CD14-positive monocyte (primary cell): ENCODE results near the gene CASD1. TPM values are rescaled to one million over a fixed set of nuclear protein-coding genes. Genes with fewer than 3 reads are reported as not detected.

ENCODE experiments used
- DNase-seq, 3 donors: peaks; one replicate each; pipeline ENCODE4 v3.0.0-alpha.2; 2011 to 2022
- H2AFZ ChIP-seq: 2 replicates; pipeline ENCODE4 v1.6.0; 2012; ENCODE audit warnings: mild to moderate bottlenecking, low read depth, low read length, inconsistent platforms; ENCODE audit not compliant: insufficient read depth, poor library complexity, severe bottlenecking
- H3K27ac ChIP-seq, 2 donors: 1 replicate in 1 of 2; 2 replicates in 1 of 2; pipeline ENCODE4 v1.5.1; 2012 to 2013; ENCODE audit warnings: low read length in 2 of 2, control low read depth in 1 of 2, inconsistent platforms in 1 of 2, low read depth in 1 of 2, mild to moderate bottlenecking in 1 of 2
- H3K27me3 ChIP-seq, 2 donors: one replicate each; pipeline versions ENCODE4 v1.6.0 to v1.6.1; 2011 to 2013; ENCODE audit warnings: low read length in 2 of 2; ENCODE audit not compliant: control insufficient read depth in 2 of 2, insufficient read depth in 2 of 2
- H3K36me3 ChIP-seq, 2 donors: replicated peaks in 1 of 2; 1 replicate in 1 of 2; 2 replicates in 1 of 2; pipeline versions ENCODE4 v1.5.1 to v1.6.1; 2012 to 2013; ENCODE audit warnings: low read length in 2 of 2, control low read depth in 1 of 2, inconsistent platforms in 1 of 2, mild to moderate bottlenecking in 1 of 2; ENCODE audit not compliant: insufficient read depth in 2 of 2, control insufficient read depth in 1 of 2
- H3K4me1 ChIP-seq, 2 donors: 1 replicate in 1 of 2; 2 replicates in 1 of 2; pipeline versions ENCODE4 v1.5.1 to v1.6.1; 2012 to 2013; ENCODE audit warnings: low read length in 2 of 2, control low read depth in 1 of 2, inconsistent platforms in 1 of 2, mild to moderate bottlenecking in 1 of 2, moderate library complexity in 1 of 2; ENCODE audit not compliant: insufficient read depth in 2 of 2, control insufficient read depth in 1 of 2
- H3K4me2 ChIP-seq: replicated peaks from 2 replicates; pipeline ENCODE3; 2012; ENCODE audit warnings: low read length, moderate library complexity, mild to moderate bottlenecking; ENCODE audit not compliant: poor library complexity, severe bottlenecking; ENCODE audit errors: extremely low read depth
- H3K4me3 ChIP-seq, 3 experiments: fragments of 200-600 bp in 1 of 3; sonication (generic) in 1 of 3; replicated peaks in 1 of 3; 1 replicate in 2 of 3; 2 replicates in 1 of 3; pipeline ENCODE4 v1.5.1; 2011 to 2013; ENCODE audit warnings: low read length in 3 of 3, mild to moderate bottlenecking in 3 of 3, control low read depth in 2 of 3, low read depth in 2 of 3, inconsistent platforms in 1 of 3, moderate library complexity in 1 of 3
- H3K79me2 ChIP-seq: 2 replicates; pipeline ENCODE4 v1.6.0; 2012; ENCODE audit warnings: mild to moderate bottlenecking, control low read depth, inconsistent platforms, low read length, moderate library complexity; ENCODE audit not compliant: insufficient read depth
- H3K9ac ChIP-seq: 2 replicates; pipeline ENCODE4 v1.6.0; 2017; ENCODE audit warnings: low read length, mild to moderate bottlenecking; ENCODE audit not compliant: insufficient read depth, poor library complexity, severe bottlenecking
- H3K9me3 ChIP-seq, 2 donors: replicated peaks in 1 of 2; 1 replicate in 1 of 2; 2 replicates in 1 of 2; pipeline versions ENCODE4 v1.5.1 to v1.6.1; 2012 to 2013; ENCODE audit warnings: low read length in 2 of 2, control low read depth in 1 of 2; ENCODE audit not compliant: control insufficient read depth in 1 of 2, insufficient read depth in 1 of 2
- H4K20me1 ChIP-seq: 2 replicates; pipeline ENCODE4 v1.6.0; 2012; ENCODE audit warnings: mild to moderate bottlenecking, low read length, control low read depth, moderate library complexity; ENCODE audit not compliant: insufficient read depth
- H3K27ac Mint-ChIP-seq, 7 donors: one replicate each; pipeline ENCODE4 v1.8.0; 2020; ENCODE audit warnings: mild to moderate bottlenecking in 7 of 7, mixed read lengths in 7 of 7, moderate library complexity in 6 of 7, inconsistent platforms in 2 of 7
- H3K27me3 Mint-ChIP-seq, 3 donors: one replicate each; pipeline ENCODE4 v1.8.0; 2021 to 2022; ENCODE audit warnings: low read depth in 3 of 3, mild to moderate bottlenecking in 3 of 3, mixed read lengths in 3 of 3, moderate library complexity in 3 of 3, inconsistent platforms in 1 of 3
- H3K36me3 Mint-ChIP-seq, 2 donors: one replicate each; pipeline ENCODE4 v1.8.0; 2020; ENCODE audit warnings: mixed read lengths in 2 of 2, inconsistent platforms in 1 of 2, mild to moderate bottlenecking in 1 of 2
- H3K4me1 Mint-ChIP-seq: one replicate; pipeline ENCODE4 v1.8.0; 2020; ENCODE audit warnings: mild to moderate bottlenecking, mixed read lengths
- H3K4me3 Mint-ChIP-seq, 2 donors: one replicate each; pipeline ENCODE4 v1.8.0; 2020; ENCODE audit warnings: mild to moderate bottlenecking in 2 of 2, mixed read lengths in 2 of 2, moderate library complexity in 1 of 2
- H3K9me3 Mint-ChIP-seq, 7 donors: one replicate each; pipeline ENCODE4 v1.8.0; 2020 to 2022; ENCODE audit warnings: mixed read lengths in 7 of 7, mild to moderate bottlenecking in 6 of 7, moderate library complexity in 6 of 7, inconsistent platforms in 2 of 7
- CTCF ChIP-seq: fragments of 200-600 bp; IDR thresholded peaks from one replicate; pipeline ENCODE4 v1.8.0; 2022; ENCODE audit warnings: antibody characterized with exemption, mild to moderate bottlenecking
- WGBS: methylation state at CpG from one replicate; pipeline ENCODE4 v1.1.5; 2013; ENCODE audit warnings: missing lambda C conversion rate; ENCODE audit not compliant: insufficient coverage; 5-methylcytosine and 5-hydroxymethylcytosine counted together
- intact Hi-C, 2 donors: fragments of 100-400 bp; cut with micrococcal nuclease; formaldehyde crosslinking; loops; one replicate each; pipeline versions ENCODE4 v1.15.0 to v1.15.1; 2023
- polyA plus RNA-seq, 3 donors: library from polyadenylated mRNA; depleted of rRNA in 1 of 3; unstranded in 2 of 3; stranded (reverse) in 1 of 3; fragments of 300-500 nt in 2 of 3; fragments of >200 nt in 1 of 3; fragmentation: Illumina TruSeq in 2 of 3; gene quantifications; 1 replicate in 2 of 3; 2 replicates in 1 of 3; pipeline ENCODE4 v1.2.3, GENCODE V29; 2012 to 2021
- small RNA-seq: library from RNA; depleted of rRNA; stranded (forward); fragments of <200 nt; gene quantifications from one replicate; pipeline ENCODE3, GENCODE V24; 2012; ENCODE audit warnings: low read depth; ENCODE audit not compliant: insufficient read length

Gene CASD1
- polyA plus RNA-seq, 3 donors = 2.0 to 4.4 (median 3.6) TPM

- Mint-ChIP-seq H3K36me3 (no peaks in the 10 kb centered on the region), H3K4me1 (no peaks in the 10 kb centered on the region), H3K27me3 (no peaks in the 10 kb centered on the region)
Measured at GRCh38 chr7:94605031-94605430, 95.4 kb downstream of the CASD1 start.

More at GRCh38 chr7:94605031-94605430, 95.4 kb downstream of the CASD1 start:
- H3K9me3 Mint-ChIP-seq = peaks cover 0 to 9% (median 5%) of the 10 kb centered on the region in 7 donors
- intact Hi-C loops = no loop called here
- no peaks in the 10 kb centered on the region for H3K79me2 ChIP-seq
- H3K4me1 ChIP-seq = no peaks in the 10 kb centered on the region
- H4K20me1 ChIP-seq = no peaks in the 10 kb centered on the region
- H3K36me3 ChIP-seq = no peaks in the 10 kb centered on the region
- H3K4me3 Mint-ChIP-seq = no peak overlapping the region
- no peak for TF ChIP-seq CTCF
- no peak overlapping the region for H3K4me2 ChIP-seq
- no peak overlapping the region for H3K27ac Mint-ChIP-seq
- no peak overlapping the region for H3K4me3 ChIP-seq
- no peak overlapping the region for H2AFZ ChIP-seq
- no peak for DNase-seq
- H3K27me3 ChIP-seq = no peaks in the 10 kb centered on the region
- no peak overlapping the region for H3K9ac ChIP-seq
- H3K27ac ChIP-seq = no peak overlapping the region
- WGBS = no CpG with 5 or more reads among the region's 1 CpG
- peaks cover 0 to 4% of the 10 kb centered on the region in 2 donors for H3K9me3 ChIP-seq

Small RNA genes lying within 50 kb of the gene (small RNA-seq; reads per million reads assigned to genes)
- not detected for gene RNU6-1328P

Other genes starting within 250 kb of the CASD1 start
- gene COL1A2, start 114.9 kb upstream of the CASD1 start, polyA plus RNA-seq = not detected
- not detected for gene SGCE, start 146.3 kb downstream of the CASD1 start, polyA plus RNA-seq